Endothelial cell of umbilical vein (primary cell): ENCODE results near the gene SMAD7. TPM values are rescaled to one million over a fixed set of nuclear protein-coding genes. Genes with fewer than 3 reads are reported as not detected.

Source experiments
- BruUV-seq: library from RNA; stranded (reverse); fragments of 400-500 nt; replicated peaks from 2 replicates; lab custom pipeline; 2021; lab: Mats Ljungman, UMichigan
- CTCF ChIA-PET: fragments of 300-600, 350-600 bp; sonication (Branson Sonifier 250); formaldehyde crosslinking; loops from one replicate; lab custom pipeline; 2021; ENCODE audit warnings: antibody characterized with exemption, inconsistent platforms; lab: Charles Lee
- POLR2A ChIA-PET: fragments of 300-600, 350-600 bp; sonication (Branson Sonifier 250); formaldehyde crosslinking; loops from one replicate; lab custom pipeline; 2021; ENCODE audit warnings: antibody characterized with exemption, inconsistent platforms; lab: Charles Lee
- DNase-seq: peaks from one replicate; pipeline ENCODE4 v3.0.0-alpha.2; 2011; ENCODE audit warnings: low read depth, low spot score
- FAIRE-seq: peaks from 2 replicates; lab custom pipeline; 2011; peaks lifted over from hg19 to GRCh38; lab: Jason Lieb, UNC
- H2AFZ ChIP-seq: 2 replicates; pipeline ENCODE4 v1.6.0; 2012; ENCODE audit warnings: low read depth, low read length, control low read depth, inconsistent platforms
- H3K27ac ChIP-seq: 2 replicates; pipeline ENCODE4 v1.5.1; 2011; ENCODE audit warnings: low read depth, mild to moderate bottlenecking, control low read depth, low read length, moderate library complexity; ENCODE audit not compliant: insufficient read depth
- H3K27me3 ChIP-seq, 2 experiments: 2 replicates each; pipeline versions ENCODE4 v1.6.0 to v1.6.1; 2011; ENCODE audit warnings: low read length in 2 of 2, mixed read lengths in 1 of 2; ENCODE audit not compliant: control insufficient read depth in 2 of 2, insufficient read depth in 2 of 2
- H3K36me3 ChIP-seq, 2 experiments: 2 replicates in 1 of 2; 3 replicates in 1 of 2; pipeline ENCODE4 v1.5.1; 2011; ENCODE audit warnings: low read length in 2 of 2, mild to moderate bottlenecking in 1 of 2, moderate library complexity in 1 of 2; ENCODE audit not compliant: control insufficient read depth in 2 of 2, insufficient read depth in 2 of 2; ENCODE audit errors: extremely low read depth in 1 of 2
- H3K4me1 ChIP-seq: 3 replicates; pipeline ENCODE4 v1.5.1; 2011; ENCODE audit warnings: mild to moderate bottlenecking, low read length; ENCODE audit not compliant: control insufficient read depth, insufficient read depth; ENCODE audit errors: extremely low read depth
- H3K4me2 ChIP-seq: 2 replicates; pipeline ENCODE4 v1.6.1; 2011; ENCODE audit warnings: low read length, control low read depth, mixed read lengths; ENCODE audit not compliant: insufficient read depth
- H3K4me3 ChIP-seq, 3 experiments: fragments of 200-600 bp in 1 of 3; sonication (generic), shearing (Covaris generic) in 1 of 3; replicated peaks in 1 of 3; 2 replicates each; pipeline ENCODE4 v1.5.1; 2011 to 2016; ENCODE audit warnings: control low read depth in 3 of 3, low read length in 3 of 3, mild to moderate bottlenecking in 2 of 3, inconsistent platforms in 1 of 3, low read depth in 1 of 3, moderate library complexity in 1 of 3; ENCODE audit not compliant: insufficient read depth in 1 of 3
- H3K79me2 ChIP-seq: 2 replicates; pipeline ENCODE4 v1.6.0; 2012; ENCODE audit warnings: low read length, inconsistent platforms; ENCODE audit not compliant: control insufficient read depth, insufficient read depth
- H3K9ac ChIP-seq: replicated peaks from 2 replicates; pipeline ENCODE3; 2011; ENCODE audit warnings: low read length, control low read depth; ENCODE audit not compliant: insufficient read depth; ENCODE audit errors: extremely low read depth
- H3K9me1 ChIP-seq: replicated peaks from 3 replicates; pipeline ENCODE4 v1.6.0; 2011; ENCODE audit warnings: mild to moderate bottlenecking, low read length; ENCODE audit not compliant: control insufficient read depth, insufficient read depth; ENCODE audit errors: extremely low read depth
- H3K9me3 ChIP-seq: replicated peaks from 2 replicates; pipeline ENCODE4 v1.5.1; 2012; ENCODE audit warnings: low read length, inconsistent platforms; ENCODE audit not compliant: control insufficient read depth, insufficient read depth
- H4K20me1 ChIP-seq: replicated peaks from 2 replicates; pipeline ENCODE3; 2011; ENCODE audit warnings: mild to moderate bottlenecking, low read length; ENCODE audit not compliant: control insufficient read depth, insufficient read depth; ENCODE audit errors: extremely low read depth
- CTCF ChIP-seq, 2 donors: IDR thresholded peaks; 1 replicate in 1 of 2; 2 replicates in 1 of 2; pipeline ENCODE4 v1.5.1; 2011; ENCODE audit warnings: low read length in 2 of 2, mild to moderate bottlenecking in 2 of 2, moderate library complexity in 2 of 2, control low read depth in 1 of 2, inconsistent platforms in 1 of 2, low read depth in 1 of 2; ENCODE audit not compliant: insufficient read depth in 1 of 2; ENCODE audit errors: extremely low read depth in 1 of 2
- EZH2 ChIP-seq: IDR thresholded peaks from 2 replicates; pipeline ENCODE4 v1.6.1; 2012; ENCODE audit warnings: borderline replicate concordance, low read depth, mild to moderate bottlenecking, moderate library complexity, low read length, inconsistent platforms; ENCODE audit not compliant: severe bottlenecking
- FOS ChIP-seq: IDR thresholded peaks from 2 replicates; pipeline ENCODE4 v1.6.1; 2011; ENCODE audit warnings: mild to moderate bottlenecking, low read length, moderate library complexity, borderline replicate concordance; ENCODE audit not compliant: insufficient read depth
- GATA2 ChIP-seq: IDR thresholded peaks from 2 replicates; pipeline ENCODE4 v1.7.0; 2011; ENCODE audit warnings: low read depth, mild to moderate bottlenecking, moderate library complexity, mixed read lengths, low read length; ENCODE audit not compliant: insufficient read length, insufficient read depth
- JUN ChIP-seq: IDR thresholded peaks from 2 replicates; pipeline ENCODE4 v1.6.1; 2011; ENCODE audit warnings: borderline replicate concordance, low read depth; ENCODE audit not compliant: insufficient read length, insufficient read depth
- MAX ChIP-seq: IDR thresholded peaks from 2 replicates; pipeline ENCODE4 v1.6.1; 2011; ENCODE audit not compliant: insufficient read depth, insufficient read length
- MYC ChIP-seq: IDR thresholded peaks from one replicate; pipeline ENCODE4 v1.6.1; 2011; ENCODE audit warnings: mild to moderate bottlenecking, low read depth, low read length
- POLR2A ChIP-seq: IDR thresholded peaks from 2 replicates; pipeline ENCODE4 v1.6.1; 2012; ENCODE audit warnings: low read depth, mild to moderate bottlenecking, control low read depth, low read length
- POLR2AphosphoS5 ChIP-seq: IDR thresholded peaks from 2 replicates; pipeline ENCODE4 v1.6.1; 2012; ENCODE audit warnings: low read depth, mild to moderate bottlenecking, control low read depth, low read length, moderate library complexity; ENCODE audit not compliant: insufficient read depth
- dilution Hi-C: fragments of 300-500 bp; cut with MboI; formaldehyde crosslinking; loops from one replicate; pipeline ENCODE4 v1.15.0; 2019; ENCODE audit warnings: low sequenced_read_pairs; ENCODE audit not compliant: extremely low pct_ligation_motif_present
- intact Hi-C: fragments of 100-400 bp; cut with micrococcal nuclease; formaldehyde crosslinking; loops from one replicate; pipeline ENCODE4 v1.10.0; 2022
- polyA plus RNA-seq, 4 experiments: library from polyadenylated mRNA; depleted of rRNA in 3 of 4; stranded (reverse) in 3 of 4; unstranded in 1 of 4; fragments of >200 nt; gene quantifications; 2 replicates each; pipeline versions ENCODE4 v1.2.1 to v1.2.3, GENCODE V29; 2011 to 2012; ENCODE audit warnings: missing spikeins in 1 of 4
- total RNA-seq: library from RNA; stranded (reverse); gene quantifications from 2 replicates; pipeline ENCODE4 v1.2.3, GENCODE V29; 2021

SMAD7 gene
- total and polyA plus RNA-seq, 2 donors (not counting 3 experiments of a cell fraction or from before 2014, with no cell fraction given), result 3.6 to 8.0 TPM

GRCh38 chr18:48889981-48890762, 60.6 kb downstream of the SMAD7 start:
- ChIA-PET CTCF (no interaction called here), POLR2A (no interaction called here)
- no peaks in the 10 kb centered on the region for H3K27me3 ChIP-seq
- no peaks in the 10 kb centered on the region for H3K9me3 ChIP-seq
- no peak for DNase-seq
- TF ChIP-seq CTCF (IDR thresholded peaks at IDR 0.05; ENCODE audit: extremely low read depth in 1 of 2, insufficient read depth in 1 of 2, low read depth in 1 of 2, low read length in 2 of 2) (no peak), POLR2A (no peak), POLR2AphosphoS5 (no peak), MAX (no peak), JUN (no peak), GATA2 (no peak), EZH2 (no peak), MYC (no peak), FOS (no peak)
- H2AFZ ChIP-seq, result no peak overlapping the region
- no peaks in the 10 kb centered on the region for H3K9me1 ChIP-seq
- no peak overlapping the region for H3K27ac ChIP-seq
- BruUV-seq, result no TSS peak
- H4K20me1 ChIP-seq, result no peaks in the 10 kb centered on the region
- H3K9ac ChIP-seq, result no peak overlapping the region
- intact Hi-C loops, result no loop called here
- peaks cover 3% of the 10 kb centered on the region for H3K4me1 ChIP-seq
- no peaks in the 10 kb centered on the region for H3K79me2 ChIP-seq
- H3K4me3 ChIP-seq, result no peak overlapping the region
- no peaks in the 10 kb centered on the region for H3K36me3 ChIP-seq
- FAIRE-seq, result no peak
- dilution Hi-C loops, result no loop called here
- no peak overlapping the region for H3K4me2 ChIP-seq
